Activated CD8-positive, alpha-beta memory T cell treated with anti-CD3 and anti-CD28 coated beads, Interleukin-2, amount 50 U/mL, for 24 hours (primary cell): Measurements from ENCODE around the gene ICAM2.
"Not testable (repeated sequence)": the region's sequence is repeated elsewhere in the genome, so short reads cannot be mapped to it uniquely, and the experiment has no call there.

ENCODE experiments used
- DNase-seq: peaks from one replicate; pipeline ENCODE4 v3.0.0-alpha.2; 2020; ENCODE audit errors: extremely low read depth

Gene ICAM2

GRCh38 chr17:64042700-64043485 lies 22.5 kb upstream of the ICAM2 start:
- no peak for DNase-seq

GRCh38 chr17:64041912-64042311 lies 21.5 kb upstream of the ICAM2 start:
- no peak for DNase-seq

GRCh38 chr17:64040206-64040605 lies 19.8 kb upstream of the ICAM2 start:
- no peak for DNase-seq

- no peak for DNase-seq
These were observed 18.6 kb upstream of the ICAM2 start for GRCh38 chr17:64039106-64039400.

- no peak for DNase-seq
These were observed 18.1 kb upstream of the ICAM2 start for GRCh38 chr17:64038331-64039105.

GRCh38 chr17:64037802-64038201 lies 17.4 kb upstream of the ICAM2 start:
- no peak for DNase-seq

- DNase-seq = no peak
These were observed 16.7 kb upstream of the ICAM2 start for GRCh38 chr17:64037180-64037579.

GRCh38 chr17:64036198-64036922 lies 15.9 kb upstream of the ICAM2 start:
- DNase-seq = no peak

- DNase-seq = no peak
These were observed 11.6 kb upstream of the ICAM2 start for GRCh38 chr17:64032081-64032480.

- DNase-seq = peak; percentile 54
These were observed 8.5 kb upstream of the ICAM2 start for GRCh38 chr17:64028874-64029464.

GRCh38 chr17:64025732-64026294 lies 5.4 kb upstream of the ICAM2 start:
- DNase-seq = peak; percentile 71

- no peak for DNase-seq
These were observed 4.6 kb upstream of the ICAM2 start for GRCh38 chr17:64024781-64025731.

- no peak for DNase-seq
These were observed 3.8 kb upstream of the ICAM2 start for GRCh38 chr17:64024215-64024654.

- no peak for DNase-seq
These were observed 2.2 kb upstream of the ICAM2 start for GRCh38 chr17:64022611-64023063.

- not testable (repeated sequence) for DNase-seq
These were observed 877 bp downstream of the ICAM2 start for GRCh38 chr17:64019551-64019961.

- no peak for DNase-seq
These were observed 3.0 kb downstream of the ICAM2 start for GRCh38 chr17:64017381-64017980.

- no peak for DNase-seq
These were observed 3.5 kb downstream of the ICAM2 start for GRCh38 chr17:64016974-64017373.

- DNase-seq = no peak
These were observed 4.1 kb downstream of the ICAM2 start for GRCh38 chr17:64016231-64016784.

GRCh38 chr17:64015447-64015846 lies 5.0 kb downstream of the ICAM2 start:
- DNase-seq = no peak
